WTC11 (cell line): Measurements from ENCODE around the gene TOP2A. TPM values are rescaled to one million over a fixed set of nuclear protein-coding genes. Genes with fewer than 3 reads are reported as not detected.

Experiments used
- AR ChIP-seq: fragments of 250-450 bp; sonication (Bioruptor Pico); IDR thresholded peaks from 2 replicates; pipeline ENCODE4 v1.9.0; 2021; ENCODE audit warnings: mild to moderate bottlenecking
- ATF3 ChIP-seq: sonication (generic); formaldehyde crosslinking; conservative IDR thresholded peaks from 2 replicates; pipeline ENCODE4 v1.8.1; 2022; ENCODE audit warnings: mild to moderate bottlenecking, missing genetic modification reagents
- CBFB ChIP-seq: sonication (generic); formaldehyde crosslinking; IDR thresholded peaks from 2 replicates; pipeline ENCODE4 v1.8.1; 2022; ENCODE audit warnings: mild to moderate bottlenecking, low read depth, missing genetic modification reagents
- ELF4 ChIP-seq: sonication (generic); formaldehyde crosslinking; IDR thresholded peaks from 2 replicates; pipeline ENCODE4 v1.8.1; 2022; ENCODE audit warnings: low read depth, mild to moderate bottlenecking, moderate library complexity, missing genetic modification reagents
- FOXJ3 ChIP-seq: sonication (generic); formaldehyde crosslinking; IDR thresholded peaks from 2 replicates; pipeline ENCODE4 v1.9.0; 2021; ENCODE audit warnings: missing genetic modification reagents, mild to moderate bottlenecking, borderline replicate concordance
- GABPB1 ChIP-seq: sonication (generic); formaldehyde crosslinking; IDR thresholded peaks from 2 replicates; pipeline ENCODE4 v1.8.1; 2023; ENCODE audit warnings: mild to moderate bottlenecking, missing genetic modification reagents
- GRHL2 ChIP-seq: fragments of 250-450 bp; sonication (Bioruptor Pico); IDR thresholded peaks from 2 replicates; pipeline ENCODE4 v1.8.0; 2022; ENCODE audit warnings: mild to moderate bottlenecking, moderate library complexity; ENCODE audit not compliant: insufficient replicate concordance, severe bottlenecking
- MYBL2 ChIP-seq: sonication (generic); formaldehyde crosslinking; IDR thresholded peaks from 2 replicates; pipeline ENCODE4 v1.8.1; 2023; ENCODE audit warnings: mild to moderate bottlenecking, moderate library complexity, missing genetic modification reagents
- RELA ChIP-seq: sonication (generic); formaldehyde crosslinking; IDR thresholded peaks from 2 replicates; pipeline ENCODE4 v1.8.1; 2022; ENCODE audit warnings: missing genetic modification reagents, mild to moderate bottlenecking, borderline replicate concordance
- RORB ChIP-seq: fragments of 250-450 bp; sonication (Bioruptor Pico); IDR thresholded peaks from 2 replicates; pipeline ENCODE4 v1.9.0; 2021; ENCODE audit warnings: mild to moderate bottlenecking
- TP53 ChIP-seq: sonication (generic); formaldehyde crosslinking; IDR thresholded peaks from 2 replicates; pipeline ENCODE4 v1.8.1; 2023; ENCODE audit warnings: mild to moderate bottlenecking, missing genetic modification reagents
- ZBTB21 ChIP-seq: sonication (generic); formaldehyde crosslinking; IDR thresholded peaks from 2 replicates; pipeline ENCODE4 v1.8.1; 2023; ENCODE audit warnings: mild to moderate bottlenecking, missing genetic modification reagents, borderline replicate concordance
- ZNF138 ChIP-seq: sonication (generic); formaldehyde crosslinking; conservative IDR thresholded peaks from 2 replicates; pipeline ENCODE4 v1.8.1; 2022; ENCODE audit warnings: mild to moderate bottlenecking, moderate library complexity, missing genetic modification reagents
- ZNF396 ChIP-seq: fragments of 250-450 bp; sonication (Bioruptor Pico); IDR thresholded peaks from 2 replicates; pipeline ENCODE4 v1.8.0; 2021; ENCODE audit warnings: mild to moderate bottlenecking, moderate library complexity, borderline replicate concordance
- ZNF425 ChIP-seq: fragments of 250-450 bp; sonication (Bioruptor Pico); conservative IDR thresholded peaks from 2 replicates; pipeline ENCODE4 v1.9.0; 2021; ENCODE audit warnings: mild to moderate bottlenecking
- ZNF671 ChIP-seq: fragments of 250-450 bp; sonication (Bioruptor Pico); IDR thresholded peaks from 2 replicates; pipeline ENCODE4 v1.8.0; 2021; ENCODE audit warnings: mild to moderate bottlenecking
- total RNA-seq: library from RNA; stranded (reverse); gene quantifications from 3 replicates; pipeline ENCODE4 v1.2.3, GENCODE V29; 2021
- TF ChIP-seq, protein P1 (sequence below): sonication (generic); formaldehyde crosslinking; IDR thresholded peaks from 2 replicates; pipeline ENCODE4 v1.8.0; 2022; ENCODE audit warnings: missing genetic modification reagents
- TF ChIP-seq, protein P2 (sequence below): sonication (generic); formaldehyde crosslinking; IDR thresholded peaks from 2 replicates; pipeline ENCODE4 v1.8.1; 2023; ENCODE audit warnings: mild to moderate bottlenecking, missing genetic modification reagents, borderline replicate concordance

TOP2A gene
- total RNA-seq, 1 experiment from 2014 or later = 307 TPM

DNA sequence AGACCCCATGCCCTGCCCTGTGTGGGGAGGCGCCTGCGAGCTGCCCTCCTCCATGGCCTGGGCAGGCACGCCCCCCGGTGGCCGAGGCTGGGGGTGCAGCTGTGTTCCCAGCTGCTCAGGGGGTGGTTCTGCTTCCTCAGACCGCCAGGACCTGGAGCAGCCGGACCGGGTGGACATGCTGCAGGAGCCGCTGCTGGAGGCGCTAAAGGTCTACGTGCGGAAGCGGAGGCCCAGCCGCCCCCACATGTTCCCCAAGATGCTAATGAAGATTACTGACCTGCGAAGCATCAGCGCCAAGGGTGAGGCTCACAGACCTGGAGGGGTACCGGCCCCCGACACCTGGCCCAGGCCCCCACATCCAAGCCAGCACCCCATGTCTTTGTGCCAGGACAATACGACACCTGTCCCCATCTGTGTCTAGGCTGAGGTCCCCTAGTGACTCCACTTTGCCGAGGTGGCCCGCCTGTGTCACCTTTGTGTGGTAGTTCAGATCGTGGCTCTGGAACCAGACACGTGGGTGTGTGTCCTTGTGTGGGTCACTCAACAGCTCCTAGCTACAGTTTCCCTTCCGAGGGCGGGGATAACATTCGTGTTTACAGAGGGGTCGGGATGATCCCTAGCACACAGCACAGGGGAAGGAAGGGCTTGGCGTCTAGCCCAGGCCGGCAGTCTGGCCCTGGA, 62.4 kb downstream of the TOP2A start (continued):
- TF ChIP-seq CBFB (CRISPR knock-in tag) = peak; percentile 22; the same call in 1 of the 2 replicates
- TF ChIP-seq ZNF138 (CRISPR knock-in tag) = 0 out of 2 replicates have a peak, but pooled peaks have one; percentile 56
- 0 out of 2 replicates have a peak, but pooled peaks have one; percentile 63 for TF ChIP-seq ZBTB21 (CRISPR knock-in tag)
- TF ChIP-seq, protein P1, sequence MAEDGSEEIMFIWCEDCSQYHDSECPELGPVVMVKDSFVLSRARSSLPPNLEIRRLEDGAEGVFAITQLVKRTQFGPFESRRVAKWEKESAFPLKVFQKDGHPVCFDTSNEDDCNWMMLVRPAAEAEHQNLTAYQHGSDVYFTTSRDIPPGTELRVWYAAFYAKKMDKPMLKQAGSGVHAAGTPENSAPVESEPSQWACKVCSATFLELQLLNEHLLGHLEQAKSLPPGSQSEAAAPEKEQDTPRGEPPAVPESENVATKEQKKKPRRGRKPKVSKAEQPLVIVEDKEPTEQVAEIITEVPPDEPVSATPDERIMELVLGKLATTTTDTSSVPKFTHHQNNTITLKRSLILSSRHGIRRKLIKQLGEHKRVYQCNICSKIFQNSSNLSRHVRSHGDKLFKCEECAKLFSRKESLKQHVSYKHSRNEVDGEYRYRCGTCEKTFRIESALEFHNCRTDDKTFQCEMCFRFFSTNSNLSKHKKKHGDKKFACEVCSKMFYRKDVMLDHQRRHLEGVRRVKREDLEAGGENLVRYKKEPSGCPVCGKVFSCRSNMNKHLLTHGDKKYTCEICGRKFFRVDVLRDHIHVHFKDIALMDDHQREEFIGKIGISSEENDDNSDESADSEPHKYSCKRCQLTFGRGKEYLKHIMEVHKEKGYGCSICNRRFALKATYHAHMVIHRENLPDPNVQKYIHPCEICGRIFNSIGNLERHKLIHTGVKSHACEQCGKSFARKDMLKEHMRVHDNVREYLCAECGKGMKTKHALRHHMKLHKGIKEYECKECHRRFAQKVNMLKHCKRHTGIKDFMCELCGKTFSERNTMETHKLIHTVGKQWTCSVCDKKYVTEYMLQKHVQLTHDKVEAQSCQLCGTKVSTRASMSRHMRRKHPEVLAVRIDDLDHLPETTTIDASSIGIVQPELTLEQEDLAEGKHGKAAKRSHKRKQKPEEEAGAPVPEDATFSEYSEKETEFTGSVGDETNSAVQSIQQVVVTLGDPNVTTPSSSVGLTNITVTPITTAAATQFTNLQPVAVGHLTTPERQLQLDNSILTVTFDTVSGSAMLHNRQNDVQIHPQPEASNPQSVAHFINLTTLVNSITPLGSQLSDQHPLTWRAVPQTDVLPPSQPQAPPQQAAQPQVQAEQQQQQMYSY (CRISPR knock-in tag) = peak; percentile 73
- no peak for TF ChIP-seq ATF3 (CRISPR knock-in tag)
- TF ChIP-seq, protein P2, sequence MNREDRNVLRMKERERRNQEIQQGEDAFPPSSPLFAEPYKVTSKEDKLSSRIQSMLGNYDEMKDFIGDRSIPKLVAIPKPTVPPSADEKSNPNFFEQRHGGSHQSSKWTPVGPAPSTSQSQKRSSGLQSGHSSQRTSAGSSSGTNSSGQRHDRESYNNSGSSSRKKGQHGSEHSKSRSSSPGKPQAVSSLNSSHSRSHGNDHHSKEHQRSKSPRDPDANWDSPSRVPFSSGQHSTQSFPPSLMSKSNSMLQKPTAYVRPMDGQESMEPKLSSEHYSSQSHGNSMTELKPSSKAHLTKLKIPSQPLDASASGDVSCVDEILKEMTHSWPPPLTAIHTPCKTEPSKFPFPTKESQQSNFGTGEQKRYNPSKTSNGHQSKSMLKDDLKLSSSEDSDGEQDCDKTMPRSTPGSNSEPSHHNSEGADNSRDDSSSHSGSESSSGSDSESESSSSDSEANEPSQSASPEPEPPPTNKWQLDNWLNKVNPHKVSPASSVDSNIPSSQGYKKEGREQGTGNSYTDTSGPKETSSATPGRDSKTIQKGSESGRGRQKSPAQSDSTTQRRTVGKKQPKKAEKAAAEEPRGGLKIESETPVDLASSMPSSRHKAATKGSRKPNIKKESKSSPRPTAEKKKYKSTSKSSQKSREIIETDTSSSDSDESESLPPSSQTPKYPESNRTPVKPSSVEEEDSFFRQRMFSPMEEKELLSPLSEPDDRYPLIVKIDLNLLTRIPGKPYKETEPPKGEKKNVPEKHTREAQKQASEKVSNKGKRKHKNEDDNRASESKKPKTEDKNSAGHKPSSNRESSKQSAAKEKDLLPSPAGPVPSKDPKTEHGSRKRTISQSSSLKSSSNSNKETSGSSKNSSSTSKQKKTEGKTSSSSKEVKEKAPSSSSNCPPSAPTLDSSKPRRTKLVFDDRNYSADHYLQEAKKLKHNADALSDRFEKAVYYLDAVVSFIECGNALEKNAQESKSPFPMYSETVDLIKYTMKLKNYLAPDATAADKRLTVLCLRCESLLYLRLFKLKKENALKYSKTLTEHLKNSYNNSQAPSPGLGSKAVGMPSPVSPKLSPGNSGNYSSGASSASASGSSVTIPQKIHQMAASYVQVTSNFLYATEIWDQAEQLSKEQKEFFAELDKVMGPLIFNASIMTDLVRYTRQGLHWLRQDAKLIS (CRISPR knock-in tag) = no peak
- TF ChIP-seq RORB = no peak
- no peak for TF ChIP-seq RELA
- peak; percentile 50; the same call in 1 of the 2 replicates for TF ChIP-seq GABPB1 (CRISPR knock-in tag)
- TF ChIP-seq GRHL2 = no peak
- 0 out of 2 replicates have a peak, but pooled peaks have one; percentile 66 for TF ChIP-seq TP53 (CRISPR knock-in tag)
- no peak for TF ChIP-seq ZNF396 (CRISPR knock-in tag)
- TF ChIP-seq FOXJ3 (CRISPR knock-in tag) = no peak
- TF ChIP-seq ZNF671 (CRISPR knock-in tag) = no peak
- no peak for TF ChIP-seq AR (CRISPR knock-in tag)
- no peak for TF ChIP-seq ELF4
- TF ChIP-seq ZNF425 (CRISPR knock-in tag) = no peak
- TF ChIP-seq MYBL2 = no peak
